HepG2 (cell line): ENCODE results near the gene ORMDL2. TPM values are rescaled to one million over a fixed set of nuclear protein-coding genes. Genes with fewer than 3 reads are reported as not detected.

Source experiments
- ARNT2 ChIP-seq: sonication (generic); formaldehyde crosslinking; IDR thresholded peaks from 2 replicates; pipeline ENCODE4 v1.8.0; 2022; ENCODE audit warnings: mild to moderate bottlenecking, low read depth, missing genetic modification reagents, moderate library complexity
- DNMT1 ChIP-seq: sonication (generic); formaldehyde crosslinking; IDR thresholded peaks from 2 replicates; pipeline ENCODE4 v1.5.1; 2020; ENCODE audit warnings: mild to moderate bottlenecking, missing genetic modification reagents
- JUNB ChIP-seq: sonication (generic); formaldehyde crosslinking; IDR thresholded peaks from 2 replicates; pipeline ENCODE4 v1.8.0; 2022; ENCODE audit warnings: missing genetic modification reagents, mild to moderate bottlenecking, borderline replicate concordance
- KDM2A ChIP-seq: sonication (generic); formaldehyde crosslinking; IDR thresholded peaks from 2 replicates; pipeline ENCODE4 v1.4.0; 2020; ENCODE audit warnings: low read depth, missing genetic modification reagents, borderline replicate concordance
- NBN ChIP-seq: fragments of 450-650 bp; conservative IDR thresholded peaks from 2 replicates; pipeline ENCODE4 v1.6.1; 2017
- TCF12 ChIP-seq, 2 experiments: fragments of 450-650 bp in 1 of 2; sonication (generic) in 1 of 2; formaldehyde crosslinking in 1 of 2; IDR thresholded peaks; 2 replicates each; pipeline versions ENCODE4 v1.6.1 to v1.8.0; 2017 to 2022; ENCODE audit warnings: antibody characterized with exemption in 1 of 2, mild to moderate bottlenecking in 1 of 2, missing genetic modification reagents in 1 of 2, moderate library complexity in 1 of 2
- THAP9 ChIP-seq: sonication (generic); formaldehyde crosslinking; IDR thresholded peaks from 2 replicates; pipeline ENCODE4; 2020; ENCODE audit warnings: missing genetic modification reagents, mild to moderate bottlenecking, borderline replicate concordance
- ZBTB25 ChIP-seq: IDR thresholded peaks from 2 replicates; pipeline ENCODE4 v1.6.1; 2018; ENCODE audit warnings: missing genetic modification reagents
- ZEB1 ChIP-seq: IDR thresholded peaks from 2 replicates; pipeline ENCODE4 v1.6.1; 2012; ENCODE audit warnings: mild to moderate bottlenecking, low read depth, inconsistent platforms; ENCODE audit not compliant: insufficient replicate concordance
- ZNF407 ChIP-seq: sonication (generic); formaldehyde crosslinking; IDR thresholded peaks from one replicate; pipeline ENCODE4 v1.5.1; 2020; ENCODE audit warnings: mild to moderate bottlenecking, missing genetic modification reagents; ENCODE audit errors: not compliant biosample characterization
- polyA plus RNA-seq, 8 experiments: library from polyadenylated mRNA; depleted of rRNA in 3 of 8; stranded (reverse) in 7 of 8; unstranded in 1 of 8; fragments of >200 nt; fragmentation: Illumina TruSeq in 4 of 8; extraction: Trizol in 4 of 8; gene quantifications; 2 replicates each; pipeline versions ENCODE4 v1.2.1 to v1.2.3, GENCODE V29; 2011 to 2016; ENCODE audit warnings: low read depth in 4 of 8, missing spikeins in 1 of 8, mixed read lengths in 1 of 8; ENCODE audit not compliant: insufficient read depth in 1 of 8
- total RNA-seq, 5 experiments: library from RNA; depleted of rRNA; stranded (reverse); fragments of >200 nt; fragmentation: Illumina TruSeq; extraction: Trizol; gene quantifications; 2 replicates each; pipeline ENCODE4 v1.2.3, GENCODE V29; 2016; ENCODE audit warnings: low read depth in 1 of 5
- TF ChIP-seq, protein P1 (sequence below): sonication (generic); formaldehyde crosslinking; IDR thresholded peaks from 2 replicates; pipeline ENCODE4 v1.5.1; 2020; ENCODE audit warnings: missing genetic modification reagents, mild to moderate bottlenecking, borderline replicate concordance

The ORMDL2 gene
- total and polyA plus RNA-seq, 2 of the 13 experiments (the other 11 are each of a cell fraction or from before 2014, with no cell fraction given) = 24.0 to 28.6 TPM

DNA sequence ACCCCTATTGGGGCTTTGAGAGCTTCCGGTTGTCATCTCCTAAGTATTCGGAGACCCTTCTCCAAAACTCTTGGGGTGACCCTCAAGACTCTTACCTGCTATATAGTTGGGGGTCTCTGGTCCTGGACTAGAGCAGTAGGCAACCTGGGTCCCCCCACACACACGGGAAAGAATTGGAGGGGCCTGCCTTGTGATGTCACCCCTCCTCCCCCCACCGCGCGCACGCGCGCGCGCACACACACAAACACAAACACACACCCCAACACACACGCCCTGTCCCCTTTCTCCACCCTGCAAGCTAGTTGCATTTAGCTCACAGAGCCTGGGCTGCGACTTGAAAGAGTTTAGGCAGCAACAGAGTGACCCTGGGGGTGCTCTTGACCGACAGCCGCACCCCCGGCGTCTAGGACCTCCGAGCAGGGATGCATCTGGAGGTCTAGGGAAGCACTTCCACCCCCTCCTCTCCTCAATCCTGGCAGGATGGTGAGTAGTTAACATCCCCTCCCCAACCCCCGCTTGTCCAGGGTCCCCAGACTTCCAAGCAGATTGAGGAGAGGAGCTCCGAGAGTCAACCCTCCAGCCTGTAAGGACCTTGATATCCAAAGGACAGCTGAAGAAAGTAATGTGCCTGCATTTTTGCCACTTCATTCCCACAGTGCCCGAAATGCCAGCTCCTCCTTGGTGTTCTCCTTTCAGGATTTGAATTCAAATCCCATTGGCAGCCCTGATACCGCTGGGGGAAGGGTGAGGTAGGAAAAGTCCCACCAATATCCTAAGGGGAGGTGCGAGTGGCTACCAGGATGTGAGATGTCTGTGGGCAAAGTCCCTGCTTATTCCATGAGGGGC lies 13.0 kb downstream of the ORMDL2 start (continued):
- 0 out of 2 replicates have a peak, but pooled peaks have one; percentile 13 for TF ChIP-seq ZBTB25 (CRISPR knock-in tag)
- TF ChIP-seq ARNT2 = 0 out of 2 replicates have a peak, but pooled peaks have one; percentile 44
- TF ChIP-seq THAP9 (CRISPR knock-in tag) = no peak
- TF ChIP-seq DNMT1 (CRISPR knock-in tag) = 0 out of 2 replicates have a peak, but pooled peaks have one; percentile 39
- TF ChIP-seq TCF12 (IDR thresholded peaks at IDR 0.05) = no peak
- no peak for TF ChIP-seq TCF12 (CRISPR knock-in tag; IDR thresholded peaks at IDR 0.05)
- TF ChIP-seq, protein P1, sequence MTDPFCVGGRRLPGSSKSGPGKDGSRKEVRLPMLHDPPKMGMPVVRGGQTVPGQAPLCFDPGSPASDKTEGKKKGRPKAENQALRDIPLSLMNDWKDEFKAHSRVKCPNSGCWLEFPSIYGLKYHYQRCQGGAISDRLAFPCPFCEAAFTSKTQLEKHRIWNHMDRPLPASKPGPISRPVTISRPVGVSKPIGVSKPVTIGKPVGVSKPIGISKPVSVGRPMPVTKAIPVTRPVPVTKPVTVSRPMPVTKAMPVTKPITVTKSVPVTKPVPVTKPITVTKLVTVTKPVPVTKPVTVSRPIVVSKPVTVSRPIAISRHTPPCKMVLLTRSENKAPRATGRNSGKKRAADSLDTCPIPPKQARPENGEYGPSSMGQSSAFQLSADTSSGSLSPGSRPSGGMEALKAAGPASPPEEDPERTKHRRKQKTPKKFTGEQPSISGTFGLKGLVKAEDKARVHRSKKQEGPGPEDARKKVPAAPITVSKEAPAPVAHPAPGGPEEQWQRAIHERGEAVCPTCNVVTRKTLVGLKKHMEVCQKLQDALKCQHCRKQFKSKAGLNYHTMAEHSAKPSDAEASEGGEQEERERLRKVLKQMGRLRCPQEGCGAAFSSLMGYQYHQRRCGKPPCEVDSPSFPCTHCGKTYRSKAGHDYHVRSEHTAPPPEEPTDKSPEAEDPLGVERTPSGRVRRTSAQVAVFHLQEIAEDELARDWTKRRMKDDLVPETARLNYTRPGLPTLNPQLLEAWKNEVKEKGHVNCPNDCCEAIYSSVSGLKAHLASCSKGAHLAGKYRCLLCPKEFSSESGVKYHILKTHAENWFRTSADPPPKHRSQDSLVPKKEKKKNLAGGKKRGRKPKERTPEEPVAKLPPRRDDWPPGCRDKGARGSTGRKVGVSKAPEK (CRISPR knock-in tag) = no peak
- TF ChIP-seq KDM2A = peak; percentile 24; the same call in 1 of the 2 replicates
- peak; percentile 73 for TF ChIP-seq ZEB1
- no peak for TF ChIP-seq ZNF407 (CRISPR knock-in tag)
- no peak for TF ChIP-seq JUNB
- no peak for TF ChIP-seq NBN
